Erythroblast (primary cell): ENCODE results near the gene IRF3.

ENCODE experiments used
- GATA1 ChIP-seq: IDR thresholded peaks from 2 replicates; pipeline ENCODE4 v1.6.1; 2011; ENCODE audit warnings: low read depth, mild to moderate bottlenecking, control low read depth, low read length, moderate library complexity
- POLR2A ChIP-seq: IDR thresholded peaks from 2 replicates; pipeline ENCODE4 v1.6.1; 2011; ENCODE audit warnings: mild to moderate bottlenecking, low read length

DNA sequence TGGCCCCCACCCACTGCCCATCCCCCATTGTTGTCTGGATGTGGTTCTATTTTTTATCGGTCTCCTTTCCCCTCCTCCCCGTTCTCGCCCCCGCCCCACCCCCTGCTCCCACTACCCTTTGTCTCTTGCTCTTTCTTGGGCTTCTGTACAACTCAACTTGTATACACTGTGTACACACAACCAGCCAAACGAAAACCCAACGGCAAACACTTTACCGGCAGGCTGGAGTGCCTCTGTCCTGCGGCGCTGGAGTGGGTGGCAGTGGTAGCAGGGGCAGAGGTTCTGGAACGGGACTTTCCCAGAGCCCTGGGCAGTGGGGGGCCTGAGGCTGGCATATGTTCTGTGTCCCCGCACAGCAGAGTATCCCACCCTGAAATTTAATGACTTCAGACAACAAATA, 39.4 kb downstream of the IRF3 start:
- TF ChIP-seq POLR2A (no peak), GATA1 (no peak)
